MM.1S (cell line): Measurements from ENCODE around the gene GPR157.
"Not testable (repeated sequence)": the region's sequence is repeated elsewhere in the genome, so short reads cannot be mapped to it uniquely, and the experiment has no call there.

Source experiments
- DNase-seq: peaks from one replicate; pipeline ENCODE4 v3.0.0-alpha.2; 2015
- H2AFZ ChIP-seq: fragments of 300-600 bp; sonication (generic); 2 replicates; pipeline ENCODE4 v1.6.0; 2016; ENCODE audit warnings: antibody characterized with exemption, low read length
- H3F3A ChIP-seq: fragments of 300-600 bp; sonication (generic); 2 replicates; pipeline ENCODE4 v1.6.1; 2016; ENCODE audit warnings: mild to moderate bottlenecking, antibody characterized with exemption, low read length, moderate library complexity, mixed read lengths; ENCODE audit not compliant: insufficient read depth
- H3K27ac ChIP-seq: fragments of 300-600 bp; sonication (generic); 2 replicates; pipeline ENCODE4 v1.5.1; 2016; ENCODE audit warnings: mild to moderate bottlenecking, low read length
- H3K27me3 ChIP-seq: fragments of 300-600 bp; sonication (generic); replicated peaks from 2 replicates; pipeline ENCODE4 v1.6.0; 2016; ENCODE audit warnings: low read length; ENCODE audit not compliant: insufficient read depth
- H3K36me3 ChIP-seq: fragments of 300-600 bp; sonication (generic); replicated peaks from 2 replicates; pipeline ENCODE4 v1.6.1; 2016; ENCODE audit warnings: mild to moderate bottlenecking, low read length, mixed read lengths; ENCODE audit not compliant: insufficient read depth
- H3K4me1 ChIP-seq: fragments of 300-600 bp; sonication (generic); 2 replicates; pipeline ENCODE4 v1.6.1; 2016; ENCODE audit warnings: low read length, mixed read lengths
- H3K4me2 ChIP-seq: fragments of 300-600 bp; sonication (generic); 2 replicates; pipeline ENCODE4 v1.6.0; 2016; ENCODE audit warnings: low read depth, low read length
- H3K4me3 ChIP-seq: fragments of 300-600 bp; sonication (generic); 2 replicates; pipeline ENCODE4 v1.5.1; 2016; ENCODE audit warnings: low read length, mixed read lengths
- H3K79me2 ChIP-seq: fragments of 300-600 bp; sonication (generic); 2 replicates; pipeline ENCODE4 v1.6.1; 2016; ENCODE audit warnings: mixed run types, low read length, mixed read lengths
- H3K9ac ChIP-seq: fragments of 300-600 bp; sonication (generic); 2 replicates; pipeline ENCODE4 v1.6.1; 2016; ENCODE audit warnings: low read length, mixed read lengths
- H3K9me2 ChIP-seq: fragments of 300-600 bp; sonication (generic); replicated peaks from 2 replicates; pipeline ENCODE4 v1.6.1; 2016; ENCODE audit warnings: mild to moderate bottlenecking, low read length, mixed read lengths; ENCODE audit not compliant: insufficient read depth
- H3K9me3 ChIP-seq: fragments of 300-600 bp; sonication (generic); replicated peaks from 2 replicates; pipeline ENCODE4 v1.6.1; 2016; ENCODE audit warnings: mild to moderate bottlenecking, low read length, mixed read lengths; ENCODE audit not compliant: insufficient read depth
- H4K20me1 ChIP-seq: fragments of 300-600 bp; sonication (generic); 2 replicates; pipeline ENCODE4 v1.6.1; 2016; ENCODE audit warnings: mild to moderate bottlenecking, low read length, moderate library complexity, mixed read lengths; ENCODE audit not compliant: insufficient read depth
- CTCF ChIP-seq: fragments of 300-600 bp; sonication (generic); IDR thresholded peaks from 2 replicates; pipeline ENCODE4 v1.5.1; 2016; ENCODE audit warnings: antibody characterized with exemption, low read length, mixed read lengths
- EZH2 ChIP-seq: fragments of 300-600 bp; sonication (generic); optimal IDR thresholded peaks from 2 replicates; pipeline ENCODE3; 2017; ENCODE audit warnings: low read depth, mild to moderate bottlenecking, antibody characterized with exemption, low read length, mixed read lengths
- EZH2phosphoT487 ChIP-seq: fragments of 300-600 bp; sonication (generic); IDR thresholded peaks from 2 replicates; pipeline ENCODE4 v1.6.1; 2018; ENCODE audit warnings: antibody characterized with exemption, low read length

GPR157 gene

DNA sequence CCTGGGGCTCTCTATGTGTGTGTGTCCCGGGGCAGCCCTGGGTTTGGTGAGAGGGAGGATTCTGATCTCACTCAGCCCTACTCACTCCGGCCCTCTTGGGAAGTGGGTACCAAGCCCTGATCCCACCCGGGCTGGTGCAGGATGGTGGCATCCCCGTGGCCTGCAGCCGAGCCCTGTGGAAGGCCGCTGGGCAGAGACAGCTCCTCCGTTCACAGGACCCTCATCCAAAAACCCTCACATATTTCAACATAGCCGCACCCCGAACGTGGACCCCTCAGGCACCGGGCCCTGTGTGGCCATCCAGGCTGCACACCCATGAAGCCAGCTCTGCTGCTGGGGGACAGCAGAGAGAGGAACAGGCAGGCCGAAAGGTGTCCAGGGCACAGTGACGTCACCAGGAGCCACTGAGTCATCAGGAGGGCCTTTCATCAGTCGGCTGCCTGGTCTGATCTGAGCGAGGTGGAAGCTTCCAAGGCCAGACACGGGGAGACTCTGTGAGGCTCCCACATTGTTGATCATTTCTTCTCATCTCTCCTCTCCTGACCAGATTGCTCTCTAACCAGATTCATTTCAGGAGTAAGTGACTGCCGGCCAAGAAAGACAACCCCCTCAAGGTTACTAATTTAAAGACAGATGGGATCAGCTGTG is 16.2 kb upstream of the GPR157 start:
- Histone ChIP-seq H3K4me2 (no peak overlapping the region), H3K9me3 (no peaks in the 10 kb centered on the region), H2AFZ (no peak overlapping the region), H3F3A (no peaks in the 10 kb centered on the region), H3K36me3 (no peaks in the 10 kb centered on the region), H3K27me3 (no peaks in the 10 kb centered on the region; the same call in 1 of the 2 replicates), H4K20me1 (no peaks in the 10 kb centered on the region), H3K9me2 (no peaks in the 10 kb centered on the region), H3K4me3 (no peak overlapping the region), H3K4me1 (no peaks in the 10 kb centered on the region), H3K27ac (no peak overlapping the region), H3K79me2 (no peaks in the 10 kb centered on the region), H3K9ac (no peak overlapping the region)
- TF ChIP-seq EZH2 (no peak), CTCF (no peak), EZH2phosphoT487 (no peak)
- DNase-seq, result no peak

GRCh38 chr1:9144494-9144893 is 15.6 kb upstream of the GPR157 start:
- not testable (repeated sequence) for H3K27me3 ChIP-seq, H3K79me2 ChIP-seq, H2AFZ ChIP-seq, H3K4me1 ChIP-seq, H3K9me2 ChIP-seq, H3F3A ChIP-seq, H3K27ac ChIP-seq, H3K9me3 ChIP-seq, H4K20me1 ChIP-seq, H3K4me3 ChIP-seq, H3K4me2 ChIP-seq, DNase-seq, H3K36me3 ChIP-seq, H3K9ac ChIP-seq

GRCh38 chr1:9143250-9143649 is 14.3 kb upstream of the GPR157 start:
- no peaks in the 10 kb centered on the region for H3K79me2 ChIP-seq
- H4K20me1 ChIP-seq, result no peaks in the 10 kb centered on the region
- H3K9me3 ChIP-seq, result no peaks in the 10 kb centered on the region
- no peaks in the 10 kb centered on the region for H3K4me1 ChIP-seq
- no peak for DNase-seq
- no peaks in the 10 kb centered on the region for H3F3A ChIP-seq
- H3K4me2 ChIP-seq, result no peak overlapping the region
- no peak overlapping the region for H3K9ac ChIP-seq
- H2AFZ ChIP-seq, result no peak overlapping the region
- no peaks in the 10 kb centered on the region; the same call in 1 of the 2 replicates for H3K27me3 ChIP-seq
- H3K36me3 ChIP-seq, result no peaks in the 10 kb centered on the region
- H3K9me2 ChIP-seq, result no peaks in the 10 kb centered on the region
- H3K4me3 ChIP-seq, result no peak overlapping the region
- H3K27ac ChIP-seq, result no peak overlapping the region
- TF ChIP-seq EZH2phosphoT487, result no peak
- no peak for TF ChIP-seq EZH2
- no peak for TF ChIP-seq CTCF

- H3K9me3 ChIP-seq, result no peaks in the 10 kb centered on the region
- TF ChIP-seq EZH2phosphoT487 (no peak), EZH2 (no peak), CTCF (no peak)
- no peak overlapping the region for H3K9ac ChIP-seq
- DNase-seq, result no peak
- no peak overlapping the region for H3K4me3 ChIP-seq
- H3F3A ChIP-seq, result no peaks in the 10 kb centered on the region
- H3K27ac ChIP-seq, result no peak overlapping the region
- H3K4me1 ChIP-seq, result peaks cover 6% of the 10 kb centered on the region
- no peaks in the 10 kb centered on the region for H3K79me2 ChIP-seq
- no peak overlapping the region for H2AFZ ChIP-seq
- no peaks in the 10 kb centered on the region for H3K36me3 ChIP-seq
- 0 out of 2 replicates have a peak, but pooled peaks cover 9% of the 10 kb centered on the region for H3K27me3 ChIP-seq
- H3K4me2 ChIP-seq, result no peak overlapping the region
- H4K20me1 ChIP-seq, result no peaks in the 10 kb centered on the region
- H3K9me2 ChIP-seq, result no peaks in the 10 kb centered on the region
These were observed 11.0 kb upstream of the GPR157 start for GRCh38 chr1:9139930-9140329.
